Measurements from ENCODE around the gene MAPK8. TPM values are rescaled to one million over a fixed set of nuclear protein-coding genes. Genes with fewer than 3 reads are reported as not detected.

Gene MAPK8
- polyA plus RNA-seq, 3 donors = 18.4 to 21.1 (median 18.5) TPM

GRCh38 chr10:48431871-48432270 is 125.4 kb downstream of the MAPK8 start:
- H3K4me2 ChIP-seq (replicated peaks; ENCODE audit: extremely low read depth, low read length, poor library complexity, severe bottlenecking) = no peak overlapping the region
- no peak overlapping the region for H2AFZ ChIP-seq (ENCODE audit: insufficient read depth, low read depth, low read length, poor library complexity, severe bottlenecking)
- H3K9me3 ChIP-seq (replicated peaks in 1 of 2; ENCODE audit: control insufficient read depth in 1 of 2, insufficient read depth in 1 of 2, low read length in 2 of 2) = no peaks in the 10 kb centered on the region
- H3K27ac ChIP-seq (ENCODE audit: low read depth in 1 of 2, low read length in 2 of 2) = no peak overlapping the region
- H3K79me2 ChIP-seq (ENCODE audit: insufficient read depth, low read length) = no peaks in the 10 kb centered on the region
- Mint-ChIP-seq H3K4me1 (no peaks in the 10 kb centered on the region), H3K27me3 (ENCODE audit: low read depth in 3 of 3) (no peaks in the 10 kb centered on the region), H3K27ac (no peak overlapping the region), H3K36me3 (peaks cover 45 to 51% of the 10 kb centered on the region in 2 donors), H3K9me3 (no peaks in the 10 kb centered on the region), H3K4me3 (no peak overlapping the region)
- no peak for TF ChIP-seq CTCF (IDR thresholded peaks at IDR 0.05)
- H3K27me3 ChIP-seq (ENCODE audit: control insufficient read depth in 2 of 2, insufficient read depth in 2 of 2, low read length in 2 of 2) = no peaks in the 10 kb centered on the region
- H3K4me1 ChIP-seq (ENCODE audit: control insufficient read depth in 1 of 2, insufficient read depth in 2 of 2, low read length in 2 of 2) = no peaks in the 10 kb centered on the region
- no peaks in the 10 kb centered on the region for H4K20me1 ChIP-seq (ENCODE audit: insufficient read depth, low read length)
- DNase-seq = no peak
- H3K9ac ChIP-seq (ENCODE audit: insufficient read depth, low read length, poor library complexity, severe bottlenecking) = no peak overlapping the region
- peaks cover 12 to 46% of the 10 kb centered on the region in 2 donors for H3K36me3 ChIP-seq (replicated peaks in 1 of 2; ENCODE audit: control insufficient read depth in 1 of 2, insufficient read depth in 2 of 2, low read length in 2 of 2)
- H3K4me3 ChIP-seq (replicated peaks in 1 of 3; ENCODE audit: low read depth in 2 of 3, low read length in 3 of 3) = no peak overlapping the region
- intact Hi-C loops (cut with micrococcal nuclease) = no loop called here

- no peak overlapping the region for H3K4me3 ChIP-seq (replicated peaks in 1 of 3; ENCODE audit: low read depth in 2 of 3, low read length in 3 of 3)
- Mint-ChIP-seq H3K27ac (no peak overlapping the region), H3K9me3 (no peaks in the 10 kb centered on the region), H3K27me3 (ENCODE audit: low read depth in 3 of 3) (peaks cover 0 to 2% (median 0%) of the 10 kb centered on the region in 3 donors), H3K4me1 (no peaks in the 10 kb centered on the region), H3K4me3 (no peak overlapping the region), H3K36me3 (peaks cover 26% of the 10 kb centered on the region in 2 donors)
- intact Hi-C loops (cut with micrococcal nuclease) = no loop called here
- 95% methylated on average over 2 of the region's 3 CpGs for WGBS (ENCODE audit: insufficient coverage)
- H3K9me3 ChIP-seq (replicated peaks in 1 of 2; ENCODE audit: control insufficient read depth in 1 of 2, insufficient read depth in 1 of 2, low read length in 2 of 2) = no peaks in the 10 kb centered on the region
- no peaks in the 10 kb centered on the region for H3K4me1 ChIP-seq (ENCODE audit: control insufficient read depth in 1 of 2, insufficient read depth in 2 of 2, low read length in 2 of 2)
- no peaks in the 10 kb centered on the region for H4K20me1 ChIP-seq (ENCODE audit: insufficient read depth, low read length)
- H3K4me2 ChIP-seq (replicated peaks; ENCODE audit: extremely low read depth, low read length, poor library complexity, severe bottlenecking) = no peak overlapping the region
- DNase-seq = no peak
- no peak overlapping the region for H3K9ac ChIP-seq (ENCODE audit: insufficient read depth, low read length, poor library complexity, severe bottlenecking)
- H3K36me3 ChIP-seq (replicated peaks in 1 of 2; ENCODE audit: control insufficient read depth in 1 of 2, insufficient read depth in 2 of 2, low read length in 2 of 2) = peaks cover 16 to 32% of the 10 kb centered on the region in 2 donors
- H3K27me3 ChIP-seq (ENCODE audit: control insufficient read depth in 2 of 2, insufficient read depth in 2 of 2, low read length in 2 of 2) = no peaks in the 10 kb centered on the region
- H3K79me2 ChIP-seq (ENCODE audit: insufficient read depth, low read length) = no peaks in the 10 kb centered on the region
- no peak overlapping the region for H3K27ac ChIP-seq (ENCODE audit: low read depth in 1 of 2, low read length in 2 of 2)
- TF ChIP-seq CTCF (IDR thresholded peaks at IDR 0.05) = no peak
- H2AFZ ChIP-seq (ENCODE audit: insufficient read depth, low read depth, low read length, poor library complexity, severe bottlenecking) = no peak overlapping the region
Observed at GRCh38 chr10:48437546-48437945, 131.1 kb downstream of the MAPK8 start.
